Erythroblast (primary cell): ENCODE data around the gene EPSTI1.

Experiments used
- GATA1 ChIP-seq: IDR thresholded peaks from 2 replicates; pipeline ENCODE4 v1.6.1; 2011; ENCODE audit warnings: low read depth, mild to moderate bottlenecking, control low read depth, low read length, moderate library complexity
- POLR2A ChIP-seq: IDR thresholded peaks from 2 replicates; pipeline ENCODE4 v1.6.1; 2011; ENCODE audit warnings: mild to moderate bottlenecking, low read length

DNA sequence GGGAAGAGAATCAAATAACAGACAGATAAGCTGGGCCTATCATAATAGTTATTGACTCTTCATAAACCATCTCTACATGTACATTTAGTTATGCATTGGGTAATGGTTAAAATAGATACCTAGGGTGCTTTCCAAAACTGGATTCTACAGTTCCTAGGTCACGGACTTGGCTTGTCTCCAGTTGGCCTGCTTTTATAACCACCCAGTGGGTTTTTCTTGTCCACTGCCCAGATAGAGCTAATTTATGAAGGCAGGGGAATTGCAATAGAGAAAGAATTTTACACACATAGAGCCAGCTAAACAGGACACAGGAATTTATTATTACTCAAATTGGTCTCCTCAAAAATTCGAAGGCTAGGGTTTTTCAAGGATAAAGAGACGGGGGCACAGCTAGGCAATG, 113.3 kb downstream of the EPSTI1 start:
- no peak for TF ChIP-seq POLR2A
- no peak for TF ChIP-seq GATA1
